Fibroblast of skin of right quadriceps (primary cell): ENCODE results near the gene LDLRAD4.
"Not testable (repeated sequence)": the region's sequence is repeated elsewhere in the genome, so short reads cannot be mapped to it uniquely, and the experiment has no call there.

Experiments used
- DNase-seq: peaks from one replicate; pipeline ENCODE4 v3.0.0-alpha.2; 2013

Gene LDLRAD4

GRCh38 chr18:13658436-13659204 lies 440.1 kb downstream of the LDLRAD4 start:
- no peak for DNase-seq

DNA sequence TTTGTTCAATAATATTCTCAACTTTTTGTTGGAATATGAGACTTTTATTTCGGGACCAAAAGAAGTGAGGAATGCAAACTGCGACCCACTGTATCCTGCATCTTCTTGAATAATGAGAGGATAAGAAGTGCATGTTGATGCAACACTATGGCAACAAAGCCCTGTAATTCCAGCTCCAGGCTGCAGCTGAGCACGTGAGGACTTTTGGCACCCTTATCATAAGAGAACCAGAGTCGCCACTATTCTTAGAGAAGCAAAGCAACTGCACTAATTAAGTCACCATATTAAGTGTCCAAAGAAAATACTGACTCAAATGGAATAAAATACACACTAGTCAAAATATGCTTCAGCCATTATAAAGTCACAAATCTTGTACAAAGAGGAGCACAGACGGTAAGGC lies 441.9 kb downstream of the LDLRAD4 start:
- DNase-seq: no peak

DNA sequence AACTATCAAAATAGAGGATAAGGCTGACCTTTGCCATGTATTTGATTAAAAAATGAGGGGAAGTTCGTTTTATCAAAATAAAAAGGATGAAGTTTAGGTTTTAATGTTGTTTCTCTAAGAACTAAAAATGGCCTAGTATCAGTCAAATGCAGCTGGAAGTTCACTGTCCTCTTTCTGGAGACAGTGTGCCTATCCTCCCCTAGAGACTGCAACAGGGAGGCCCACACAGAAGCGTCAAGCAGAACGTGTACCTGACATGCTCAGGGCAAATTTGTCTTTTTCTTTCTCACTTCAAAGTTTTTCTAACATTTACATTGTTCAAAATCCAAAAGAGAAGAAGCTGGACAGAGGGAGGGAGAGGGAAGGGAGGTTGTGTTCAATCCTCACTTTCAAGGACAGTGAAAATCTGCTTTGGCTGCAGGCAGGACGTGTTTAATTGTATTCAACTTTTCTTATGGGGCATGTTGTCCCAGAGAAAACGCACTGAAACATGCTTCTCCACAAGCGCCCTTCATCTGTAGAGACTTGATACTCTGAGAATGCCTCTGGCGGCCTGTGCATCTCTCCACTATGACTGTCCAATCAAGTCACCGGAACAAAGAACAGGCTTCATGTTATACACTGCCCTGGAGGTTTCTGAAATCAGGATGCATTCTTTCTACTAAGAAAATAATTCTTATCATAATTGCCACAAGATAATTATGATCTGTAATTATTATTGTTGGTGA lies 442.7 kb downstream of the LDLRAD4 start:
- DNase-seq: no peak

- DNase-seq: no peak
These were observed 443.3 kb downstream of the LDLRAD4 start for GRCh38 chr18:13661779-13662256.

DNA sequence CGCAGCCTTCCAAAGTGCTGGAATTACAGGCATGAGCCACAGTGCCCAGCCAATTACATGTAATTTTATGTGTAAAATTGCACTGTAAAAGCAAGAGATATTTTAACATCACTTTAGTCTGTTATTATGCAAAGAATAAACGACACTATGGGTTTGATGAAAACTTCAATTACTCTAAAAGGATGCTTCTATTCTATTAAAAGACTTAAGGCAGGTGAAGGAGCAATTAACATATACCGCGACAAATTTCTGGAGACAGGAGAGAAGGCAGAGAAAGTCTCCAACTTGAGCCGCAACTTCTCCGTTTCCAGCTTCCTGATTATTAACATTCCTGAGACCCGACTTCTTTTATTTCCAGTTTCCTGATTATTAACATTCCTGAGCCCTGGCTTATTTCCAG lies 454.1 kb downstream of the LDLRAD4 start:
- DNase-seq: peak; percentile 10

GRCh38 chr18:13676471-13676870 lies 457.9 kb downstream of the LDLRAD4 start:
- no peak for DNase-seq

DNA sequence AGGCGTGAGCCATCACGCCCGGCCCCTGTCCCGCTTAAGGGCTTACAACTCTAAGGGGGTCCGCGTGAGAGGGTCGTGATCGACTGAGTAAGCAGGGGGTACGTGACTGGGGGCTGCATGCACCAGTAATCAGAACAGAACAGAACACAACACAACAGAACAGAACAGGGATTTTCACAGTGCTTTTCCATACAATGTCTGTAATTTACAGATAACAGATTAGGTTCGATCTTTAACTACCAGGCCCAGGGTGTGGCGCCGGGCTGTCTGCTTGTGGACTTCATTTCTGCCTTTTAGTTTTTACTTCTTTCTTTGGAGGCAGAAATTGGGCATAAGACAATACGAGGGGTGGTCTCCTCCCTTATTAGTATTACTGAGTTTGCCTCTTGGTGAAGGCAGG lies 458.8 kb downstream of the LDLRAD4 start:
- not testable (repeated sequence) for DNase-seq

DNA sequence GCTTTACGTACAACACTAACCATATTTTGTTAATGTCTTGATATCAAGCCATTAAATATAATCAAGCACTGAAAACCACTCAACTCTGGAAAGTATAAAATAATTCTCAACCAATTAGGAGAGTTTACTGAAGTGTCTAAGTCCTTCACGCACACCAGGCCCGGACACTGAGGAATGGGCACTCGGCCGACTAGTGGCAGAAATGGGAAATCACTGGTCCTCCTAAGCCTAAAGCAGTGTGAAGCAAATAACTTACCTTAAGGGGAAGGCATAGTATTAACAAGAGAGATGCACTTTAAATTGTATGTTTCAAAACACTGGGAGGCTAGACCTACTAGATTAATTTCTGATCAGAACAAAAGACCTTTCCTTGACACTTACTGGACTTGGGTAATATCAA lies 462.1 kb downstream of the LDLRAD4 start:
- no peak for DNase-seq

DNA sequence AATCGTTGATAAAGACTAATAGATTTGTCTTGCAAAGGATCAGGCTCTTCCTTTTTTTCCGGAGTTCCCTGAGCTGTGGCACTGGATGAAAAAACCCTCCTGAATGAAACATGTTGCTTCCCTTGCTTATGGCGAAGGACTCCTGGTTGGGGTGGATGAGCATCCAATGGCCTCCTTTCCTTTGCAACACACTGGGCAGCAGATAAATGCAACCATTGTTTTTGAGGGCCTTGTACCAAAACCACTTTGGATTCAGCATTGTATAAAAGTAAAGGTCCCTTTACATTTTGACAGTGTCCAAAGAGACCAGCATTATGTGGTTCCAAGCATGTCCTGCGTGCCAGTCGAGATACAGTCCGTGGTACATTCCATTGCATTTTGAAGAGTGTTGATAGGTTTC lies 463.1 kb downstream of the LDLRAD4 start:
- no peak for DNase-seq

DNA sequence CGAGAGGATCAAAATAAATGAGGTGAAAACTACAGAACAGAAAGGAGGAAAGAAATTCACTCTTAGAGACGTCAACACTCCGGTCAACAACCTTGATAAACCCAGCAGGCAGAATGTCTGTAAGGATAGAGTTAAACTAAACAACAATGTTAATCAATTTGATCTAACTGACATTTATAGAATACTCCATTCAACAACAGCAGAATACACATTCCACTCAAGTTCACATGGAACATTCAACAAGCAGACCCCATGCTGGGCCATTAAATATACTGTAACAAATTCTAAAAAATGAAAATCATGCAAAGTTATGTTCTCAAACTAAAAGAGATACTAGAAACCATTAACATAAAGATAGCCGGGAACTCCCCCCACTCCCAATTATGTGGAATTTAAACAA lies 466.0 kb downstream of the LDLRAD4 start:
- DNase-seq: no peak

- no peak for DNase-seq
These were observed 469.9 kb downstream of the LDLRAD4 start for GRCh38 chr18:13688191-13689136.

DNA sequence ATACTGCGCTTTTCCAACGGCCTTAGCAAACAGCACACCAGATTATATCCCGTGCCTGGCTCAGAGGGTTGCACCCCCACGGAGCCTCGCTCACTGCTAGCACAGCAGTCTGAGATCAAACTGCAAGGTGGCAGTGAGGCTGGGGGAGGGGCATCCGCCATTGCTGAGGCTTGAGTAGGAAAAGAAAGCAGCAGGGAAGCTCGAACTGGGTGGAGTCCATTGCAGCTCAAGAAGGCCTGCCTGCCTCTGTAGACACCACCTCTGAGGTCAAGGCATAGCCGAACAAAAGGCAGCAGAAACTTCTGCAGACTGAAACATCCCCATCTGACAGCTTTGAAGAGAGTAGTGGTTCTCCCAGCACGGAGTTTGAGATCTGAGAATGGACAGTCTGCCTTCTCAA lies 471.5 kb downstream of the LDLRAD4 start:
- DNase-seq: not testable (repeated sequence)

- DNase-seq: not testable (repeated sequence)
These were observed 476.8 kb downstream of the LDLRAD4 start for GRCh38 chr18:13695337-13695736.

GRCh38 chr18:13696961-13697360 lies 478.4 kb downstream of the LDLRAD4 start:
- no peak for DNase-seq

- DNase-seq: no peak
These were observed 481.6 kb downstream of the LDLRAD4 start for GRCh38 chr18:13700153-13700552.
